MCF 10A (cell line): ENCODE measurements around the gene DCN. TPM values are rescaled to one million over a fixed set of nuclear protein-coding genes. Genes with fewer than 3 reads are reported as not detected.

Source experiments
- BruUV-seq: library from RNA; stranded (reverse); fragments of 400-500 nt; replicated peaks from 2 replicates; lab custom pipeline; 2021; lab: Mats Ljungman, UMichigan
- CTCF ChIA-PET: fragments of 300-600 bp; sonication (Branson Sonifier 250); formaldehyde crosslinking; extraction: SDS; loops from one replicate; lab custom pipeline; 2021; ENCODE audit warnings: antibody characterized with exemption, inconsistent platforms; lab: Yijun Ruan, JAX
- POLR2A ChIA-PET: fragments of 300-600, 350-650 bp; sonication (Branson Sonifier 250); formaldehyde crosslinking; extraction: SDS; loops from one replicate; lab custom pipeline; 2020; ENCODE audit warnings: antibody characterized with exemption, inconsistent platforms; lab: Yijun Ruan, JAX
- DNase-seq: peaks from one replicate; pipeline ENCODE4 v3.0.0-alpha.2; 2018; ENCODE audit not compliant: unreplicated experiment
- H3K27ac Mint-ChIP-seq: one replicate; pipeline ENCODE4 v1.8.0; 2022; ENCODE audit warnings: mild to moderate bottlenecking, low read depth, mixed read lengths; ENCODE audit not compliant: unreplicated experiment
- H3K27me3 Mint-ChIP-seq: one replicate; pipeline ENCODE4 v1.8.0; 2022; ENCODE audit warnings: mixed read lengths; ENCODE audit not compliant: insufficient read depth, unreplicated experiment
- H3K36me3 Mint-ChIP-seq: one replicate; pipeline ENCODE4 v1.8.0; 2022; ENCODE audit warnings: mild to moderate bottlenecking, moderate library complexity, mixed read lengths; ENCODE audit not compliant: insufficient read depth, unreplicated experiment
- H3K4me1 Mint-ChIP-seq: one replicate; pipeline ENCODE4 v1.8.0; 2022; ENCODE audit warnings: mixed read lengths; ENCODE audit not compliant: insufficient read depth, unreplicated experiment
- H3K4me3 Mint-ChIP-seq: one replicate; pipeline ENCODE4 v1.8.0; 2022; ENCODE audit warnings: mild to moderate bottlenecking, moderate library complexity, mixed read lengths; ENCODE audit not compliant: unreplicated experiment
- H3K9me3 Mint-ChIP-seq: one replicate; pipeline ENCODE4 v1.8.0; 2022; ENCODE audit warnings: mixed read lengths; ENCODE audit not compliant: unreplicated experiment
- CTCF ChIP-seq: fragments of 200-600 bp; IDR thresholded peaks from one replicate; pipeline ENCODE4 v1.8.0; 2022; ENCODE audit warnings: antibody characterized with exemption, mild to moderate bottlenecking; ENCODE audit not compliant: unreplicated experiment
- intact Hi-C: fragments of 100-400 bp; cut with micrococcal nuclease; formaldehyde crosslinking; loops from 2 replicates; pipeline ENCODE4 v1.14.1; 2022
- total RNA-seq: library from RNA; stranded (reverse); gene quantifications from 2 replicates; pipeline ENCODE4 v1.2.3, GENCODE V29; 2022

The DCN gene
- total RNA-seq, 1 experiment from 2014 or later = 46.5 TPM

- POLR2A ChIA-PET = interaction anchor here (1.5 kb wide), 1 partner anchor 10 kb away, joined by 5 read pairs; no protein-coding TSS in a partner anchor
- H3K36me3 Mint-ChIP-seq = no peaks in the 10 kb centered on the region
- DNase-seq = no peak
- CTCF ChIA-PET = interaction anchor here (0.5 to 5.0 kb wide), 42 partner anchors 8 to 249 kb away, joined by 3 to 75 read pairs (median 5); no protein-coding TSS in a partner anchor
- TF ChIP-seq CTCF = no peak
- H3K4me3 Mint-ChIP-seq = no peak overlapping the region
- H3K27ac Mint-ChIP-seq = no peak overlapping the region
- H3K4me1 Mint-ChIP-seq = no peaks in the 10 kb centered on the region
- peaks cover 62% of the 10 kb centered on the region for H3K27me3 Mint-ChIP-seq
- H3K9me3 Mint-ChIP-seq = no peaks in the 10 kb centered on the region
- intact Hi-C loops = no loop called here
- BruUV-seq = no TSS peak
These were observed 74.3 kb downstream of the DCN start for GRCh38 chr12:91108196-91108755.

GRCh38 chr12:91106283-91106682 lies 76.3 kb downstream of the DCN start:
- POLR2A ChIA-PET = interaction anchor here (0.6 kb wide), 1 partner anchor 12 kb away, joined by 3 read pairs; no protein-coding TSS in a partner anchor
- Mint-ChIP-seq H3K9me3 (no peaks in the 10 kb centered on the region), H3K27me3 (peaks cover 53% of the 10 kb centered on the region), H3K4me3 (no peak overlapping the region), H3K4me1 (no peaks in the 10 kb centered on the region), H3K36me3 (no peaks in the 10 kb centered on the region), H3K27ac (no peak overlapping the region)
- TF ChIP-seq CTCF = no peak
- no peak for DNase-seq
- intact Hi-C loops = no loop called here
- no TSS peak for BruUV-seq
- CTCF ChIA-PET = interaction anchor here (0.7 to 1.1 kb wide), 2 partner anchors 120 to 128 kb away, joined by 3 to 6 read pairs; no protein-coding TSS in a partner anchor

- ChIA-PET CTCF (interaction anchor here (0.7 to 1.1 kb wide), 2 partner anchors 119 to 128 kb away, joined by 3 to 6 read pairs; no protein-coding TSS in a partner anchor), POLR2A (no interaction called here)
- H3K4me3 Mint-ChIP-seq = no peak overlapping the region
- TF ChIP-seq CTCF = no peak
- H3K36me3 Mint-ChIP-seq = no peaks in the 10 kb centered on the region
- H3K9me3 Mint-ChIP-seq = no peaks in the 10 kb centered on the region
- intact Hi-C loops = no loop called here
- no TSS peak for BruUV-seq
- H3K27ac Mint-ChIP-seq = no peak overlapping the region
- no peaks in the 10 kb centered on the region for H3K4me1 Mint-ChIP-seq
- H3K27me3 Mint-ChIP-seq = peaks cover 48% of the 10 kb centered on the region
- no peak for DNase-seq
These were observed 76.8 kb downstream of the DCN start for GRCh38 chr12:91105807-91106206.

GRCh38 chr12:91104812-91105466 lies 77.7 kb downstream of the DCN start:
- peaks cover 39% of the 10 kb centered on the region for H3K27me3 Mint-ChIP-seq
- no peak overlapping the region for H3K4me3 Mint-ChIP-seq
- ChIA-PET CTCF (no interaction called here), POLR2A (no interaction called here)
- intact Hi-C loops = no loop called here
- H3K36me3 Mint-ChIP-seq = no peaks in the 10 kb centered on the region
- no peaks in the 10 kb centered on the region for H3K4me1 Mint-ChIP-seq
- no peak for TF ChIP-seq CTCF
- no TSS peak for BruUV-seq
- H3K27ac Mint-ChIP-seq = no peak overlapping the region
- no peak for DNase-seq
- no peaks in the 10 kb centered on the region for H3K9me3 Mint-ChIP-seq
